NCI-H774 (cell line): ENCODE results near the gene DYRK1A.

Experiments
- DNase-seq: peaks from one replicate; lab custom pipeline; 2025; lab: John Stamatoyannopoulos, UW

DYRK1A gene

DNA sequence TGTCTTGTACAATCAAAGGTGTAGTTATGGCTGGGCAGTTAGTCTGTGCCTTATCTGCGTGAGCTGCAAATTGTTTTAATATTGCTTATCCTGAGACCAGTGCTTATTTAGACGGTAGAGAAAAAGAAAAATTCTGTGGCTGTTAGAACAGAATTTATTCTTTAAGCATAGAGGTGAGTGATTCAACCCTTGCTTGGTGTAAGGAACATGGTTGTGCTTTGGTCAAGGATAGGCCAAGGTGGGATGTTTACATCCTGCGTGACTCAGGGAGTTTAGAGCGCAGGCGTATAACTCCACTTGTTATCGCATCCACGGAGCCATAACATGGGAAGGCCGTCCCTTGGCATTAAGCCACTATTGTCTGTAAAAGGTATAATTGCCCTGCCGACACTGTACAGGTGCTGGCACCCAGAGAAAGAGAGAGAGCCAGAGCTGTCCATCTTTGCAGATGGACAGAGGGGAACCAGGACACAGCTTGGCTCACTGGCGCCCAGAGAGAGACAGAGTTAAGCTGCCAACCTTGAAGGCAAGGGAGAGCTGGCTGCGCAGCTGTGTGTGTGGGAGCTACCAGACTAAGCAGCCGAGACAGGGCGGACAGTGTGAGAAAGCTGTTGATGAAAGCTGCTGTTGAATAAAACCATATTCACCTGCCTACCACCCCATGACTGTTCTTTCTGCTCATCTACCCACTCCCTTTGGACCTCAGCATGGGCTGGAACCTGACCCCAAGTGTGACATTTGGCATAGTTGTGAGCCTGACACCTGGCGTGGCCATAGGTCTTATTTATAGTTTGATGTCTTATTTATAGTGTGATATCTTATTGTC is 200.4 kb downstream of the DYRK1A start:
- no peak for DNase-seq

DNA sequence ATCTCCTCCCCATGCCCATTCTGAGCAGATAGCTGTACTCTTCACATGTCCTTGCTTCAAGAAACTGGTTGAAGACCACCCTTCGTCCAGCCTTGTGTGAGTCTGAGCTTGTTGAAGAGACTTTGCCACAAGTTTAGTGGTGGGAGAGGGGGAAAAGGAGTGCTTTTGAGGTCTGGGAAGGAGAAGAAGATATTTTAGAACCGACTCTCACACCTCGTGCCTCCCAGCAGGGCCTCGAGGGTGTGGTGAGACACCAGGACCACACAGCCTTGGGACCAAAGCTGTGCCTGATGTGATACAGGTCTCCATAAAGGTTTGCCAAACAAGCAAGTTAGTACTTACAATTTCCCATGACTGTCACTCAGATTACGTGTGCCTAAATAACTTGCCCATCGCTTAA is 201.8 kb downstream of the DYRK1A start:
- no peak for DNase-seq

DNA sequence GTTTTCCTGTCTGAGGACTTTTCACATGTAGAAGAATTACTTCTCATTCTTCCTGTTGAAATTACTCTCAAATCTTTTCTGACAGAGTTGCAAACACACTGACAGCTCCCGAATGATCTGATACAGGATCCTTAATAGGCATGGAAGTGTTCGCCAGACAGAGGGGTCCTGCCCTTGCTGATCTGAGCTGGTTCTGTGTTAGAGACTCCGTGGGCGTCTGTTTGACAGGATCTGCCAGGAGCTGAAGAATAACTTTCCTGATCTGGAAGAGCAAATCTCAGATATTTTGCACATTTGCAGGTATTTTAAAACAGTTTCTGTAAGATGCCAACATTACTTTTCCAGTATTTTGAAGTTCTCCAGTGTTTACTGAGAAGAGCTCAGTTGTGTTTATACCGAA is 202.3 kb downstream of the DYRK1A start:
- no peak for DNase-seq

DNA sequence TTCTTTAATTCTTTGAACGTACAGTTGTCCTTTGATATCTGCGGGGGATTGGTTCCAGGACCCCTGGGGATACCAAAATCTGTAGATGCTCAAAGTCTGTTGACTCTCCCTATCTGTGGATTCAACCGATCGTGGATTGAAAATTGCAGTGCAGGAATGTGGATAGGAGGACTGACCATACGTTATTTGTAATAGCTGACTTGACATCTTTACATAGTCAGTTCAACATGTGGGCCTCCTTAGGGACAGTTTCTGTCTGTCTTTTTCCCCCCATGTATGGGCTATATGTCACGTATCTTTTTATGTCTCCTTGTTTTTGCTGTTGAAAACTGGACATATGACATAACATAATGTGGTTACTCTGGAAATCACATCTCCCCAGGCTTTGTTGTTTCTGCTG is 204.9 kb downstream of the DYRK1A start:
- no peak for DNase-seq

DNA sequence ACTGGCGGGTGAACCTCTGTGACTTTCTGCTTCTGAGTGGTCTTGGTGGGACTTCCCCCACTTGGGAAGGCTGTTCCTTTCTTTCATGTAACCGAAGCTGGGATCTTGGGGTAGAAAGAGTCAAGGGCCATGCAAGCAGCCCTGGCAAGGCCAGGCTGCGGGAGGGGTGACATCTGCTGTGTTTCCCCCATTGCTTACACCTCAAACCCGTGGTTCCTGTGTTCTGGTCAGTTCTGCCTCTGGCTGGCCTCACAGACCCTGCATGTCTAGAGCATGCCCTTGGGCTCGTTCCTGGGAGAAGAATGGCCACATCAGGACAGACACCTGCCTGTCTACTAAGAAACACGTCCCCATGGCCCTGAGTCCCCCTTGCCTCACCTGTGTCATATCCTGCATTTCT is 207.7 kb downstream of the DYRK1A start:
- DNase-seq: no peak

DNA sequence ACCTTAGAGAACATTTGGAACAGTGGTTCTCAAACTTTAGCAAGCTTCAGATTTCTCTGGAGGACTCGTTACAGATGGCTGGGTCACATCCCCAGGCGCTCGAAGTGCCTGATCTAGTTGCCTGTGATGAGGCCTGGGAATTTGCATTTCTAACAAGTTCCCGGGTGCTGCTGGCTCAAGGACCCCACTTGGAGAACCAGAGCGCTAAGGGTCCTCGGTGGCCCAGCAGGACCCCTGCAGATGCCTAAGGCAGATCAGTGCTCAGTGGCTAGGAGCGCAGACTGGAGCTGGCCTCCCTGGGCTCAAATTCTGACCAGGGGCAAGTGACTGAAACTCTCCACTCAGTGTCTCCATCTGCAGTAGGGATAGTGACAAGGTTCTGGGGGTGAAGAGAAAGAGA is 208.2 kb downstream of the DYRK1A start:
- DNase-seq: no peak

DNA sequence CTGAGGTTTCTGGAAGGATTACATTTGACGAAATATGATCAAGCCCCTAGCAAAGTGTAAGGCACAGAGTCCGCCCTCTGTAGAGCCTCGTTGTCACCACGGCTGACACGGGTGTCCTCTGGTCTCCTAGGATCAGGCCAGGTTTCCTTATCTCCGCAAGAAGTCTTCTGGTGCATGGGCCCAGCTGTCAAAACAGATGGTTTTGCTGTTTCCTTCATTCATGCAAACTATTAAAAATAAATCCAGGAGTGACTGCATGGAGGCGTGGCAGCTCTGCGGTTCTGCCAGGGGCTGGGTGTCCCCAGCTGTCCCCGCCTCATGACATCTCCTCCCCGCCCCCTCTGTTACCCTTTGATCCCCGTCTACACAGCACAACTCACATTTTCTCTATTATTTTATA is 209.0 kb downstream of the DYRK1A start:
- no peak for DNase-seq
